ENCODE data around the gene RDH11. TPM values are rescaled to one million over a fixed set of nuclear protein-coding genes. Genes with fewer than 3 reads are reported as not detected.

Gene RDH11
- total RNA-seq, 1 donor from 2014 or later: 78.4 TPM

GRCh38 chr14:67666750-67667449 lies 28.7 kb downstream of the RDH11 start:
- Mint-ChIP-seq H3K9me3 (no peaks in the 10 kb centered on the region), H3K27me3 (ENCODE audit: low read depth) (no peaks in the 10 kb centered on the region), H3K4me1 (ENCODE audit: low read depth) (peaks cover 27% of the 10 kb centered on the region), H3K36me3 (ENCODE audit: low read depth) (peaks cover 19% of the 10 kb centered on the region), H3K4me3 (ENCODE audit: low read depth) (no peak overlapping the region), H3K27ac (peak overlapping the region; percentile 43)
- intact Hi-C loops (cut with micrococcal nuclease): loop anchor here (1.0 to 2.0 kb wide), 4 partner anchors 22 to 240 kb away; no protein-coding TSS in a partner anchor
- DNase-seq (ENCODE audit: low spot score): no peak

DNA sequence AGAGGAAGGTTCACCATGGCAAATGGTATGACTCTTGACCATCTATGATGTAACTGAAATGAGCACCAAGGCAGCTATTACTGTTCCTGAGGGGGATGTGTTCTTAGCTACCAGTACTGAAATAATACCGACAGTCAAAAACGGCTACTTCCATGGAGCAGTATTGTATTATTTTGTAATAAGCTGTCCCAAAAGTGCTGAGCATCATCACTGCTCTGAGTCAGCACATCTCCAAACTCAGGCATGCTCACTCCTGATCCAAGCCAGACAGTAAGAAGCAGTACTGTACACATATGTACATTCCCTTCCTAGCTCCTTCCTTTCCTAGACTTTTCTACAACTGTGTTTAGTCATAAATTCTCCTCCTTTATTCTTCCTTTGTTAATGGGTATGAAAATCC lies 29.7 kb downstream of the RDH11 start:
- H3K9me3 Mint-ChIP-seq: no peaks in the 10 kb centered on the region
- intact Hi-C loops (cut with micrococcal nuclease): loop anchor here (2.0 kb wide), 3 partner anchors 21 to 239 kb away; no protein-coding TSS in a partner anchor
- H3K36me3 Mint-ChIP-seq (ENCODE audit: low read depth): peaks cover 20% of the 10 kb centered on the region
- no peak for DNase-seq (ENCODE audit: low spot score)
- H3K27ac Mint-ChIP-seq: no peak overlapping the region
- peaks cover 27% of the 10 kb centered on the region for H3K4me1 Mint-ChIP-seq (ENCODE audit: low read depth)
- no peak overlapping the region for H3K4me3 Mint-ChIP-seq (ENCODE audit: low read depth)
- no peaks in the 10 kb centered on the region for H3K27me3 Mint-ChIP-seq (ENCODE audit: low read depth)

- no peaks in the 10 kb centered on the region for H3K27me3 Mint-ChIP-seq (ENCODE audit: low read depth)
- H3K4me1 Mint-ChIP-seq (ENCODE audit: low read depth): peaks cover 25% of the 10 kb centered on the region
- H3K4me3 Mint-ChIP-seq (ENCODE audit: low read depth): no peak overlapping the region
- intact Hi-C loops (cut with micrococcal nuclease): no loop called here
- peaks cover 36% of the 10 kb centered on the region for H3K36me3 Mint-ChIP-seq (ENCODE audit: low read depth)
- H3K9me3 Mint-ChIP-seq: no peaks in the 10 kb centered on the region
- DNase-seq (ENCODE audit: low spot score): no peak
- H3K27ac Mint-ChIP-seq: no peak overlapping the region
Measured at GRCh38 chr14:67663633-67664032, 31.9 kb downstream of the RDH11 start.

DNA sequence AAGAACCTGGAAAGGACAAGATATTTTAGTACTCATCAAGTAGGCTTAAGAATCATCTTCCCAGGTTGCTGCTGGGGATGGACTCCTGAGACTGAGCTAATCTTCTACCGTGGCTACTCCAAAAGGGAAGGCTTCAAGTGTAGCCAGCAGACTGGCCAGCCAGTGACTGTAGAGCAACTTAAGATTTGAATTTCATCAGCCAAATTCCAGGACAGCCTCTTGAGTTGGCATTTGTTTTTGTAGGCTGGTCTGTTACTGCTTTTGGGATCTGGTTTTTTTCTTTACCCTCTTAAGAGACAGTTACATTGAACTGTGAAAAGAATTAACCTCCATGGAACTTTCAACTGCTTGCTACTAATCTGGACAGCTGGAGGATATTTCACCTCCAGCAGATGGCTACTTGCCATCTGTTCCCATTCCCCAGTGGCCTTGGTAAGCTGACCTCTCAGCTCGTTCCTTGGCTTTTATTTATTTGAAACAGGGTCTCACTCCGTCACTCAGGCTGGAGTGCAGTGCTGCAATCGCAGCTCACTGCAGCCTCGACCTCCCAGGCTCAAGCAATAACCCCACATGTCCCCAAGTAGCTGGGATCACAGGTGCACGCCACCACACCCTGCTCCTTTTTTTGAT lies 41.8 kb downstream of the RDH11 start:
- H3K27ac Mint-ChIP-seq: no peak overlapping the region
- H3K4me1 Mint-ChIP-seq (ENCODE audit: low read depth): peaks cover 7% of the 10 kb centered on the region
- intact Hi-C loops (cut with micrococcal nuclease): no loop called here
- DNase-seq (ENCODE audit: low spot score): no peak
- no peaks in the 10 kb centered on the region for H3K27me3 Mint-ChIP-seq (ENCODE audit: low read depth)
- H3K36me3 Mint-ChIP-seq (ENCODE audit: low read depth): peaks cover 60% of the 10 kb centered on the region
- no peak overlapping the region for H3K4me3 Mint-ChIP-seq (ENCODE audit: low read depth)
- H3K9me3 Mint-ChIP-seq: no peaks in the 10 kb centered on the region

DNA sequence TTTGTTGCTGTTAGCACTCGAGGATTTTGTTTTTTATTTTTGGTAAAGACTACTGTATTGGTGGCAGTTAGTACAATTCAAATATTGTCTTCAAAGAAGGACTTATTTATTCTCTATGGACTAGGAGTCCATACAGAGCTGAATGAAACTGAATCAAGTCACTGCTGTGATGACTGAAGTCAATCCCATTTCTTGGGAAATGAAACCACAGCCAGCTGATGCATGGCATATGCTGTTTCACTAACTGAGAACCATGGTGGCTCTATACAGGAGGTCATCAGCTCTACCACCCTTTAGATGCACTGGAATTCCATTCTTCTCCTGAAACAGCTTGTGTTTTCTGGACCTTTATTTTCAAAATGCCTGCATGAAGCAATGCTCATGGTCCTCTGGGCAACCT lies 43.4 kb downstream of the RDH11 start:
- H3K27me3 Mint-ChIP-seq (ENCODE audit: low read depth): no peaks in the 10 kb centered on the region
- H3K9me3 Mint-ChIP-seq: no peaks in the 10 kb centered on the region
- no peak for DNase-seq (ENCODE audit: low spot score)
- intact Hi-C loops (cut with micrococcal nuclease): no loop called here
- H3K4me3 Mint-ChIP-seq (ENCODE audit: low read depth): no peak overlapping the region
- H3K36me3 Mint-ChIP-seq (ENCODE audit: low read depth): peaks cover 63% of the 10 kb centered on the region
- peaks cover 6% of the 10 kb centered on the region for H3K4me1 Mint-ChIP-seq (ENCODE audit: low read depth)
- no peak overlapping the region for H3K27ac Mint-ChIP-seq

GRCh38 chr14:67650694-67651093 lies 44.9 kb downstream of the RDH11 start:
- no peak overlapping the region for H3K27ac Mint-ChIP-seq
- peaks cover 67% of the 10 kb centered on the region for H3K36me3 Mint-ChIP-seq (ENCODE audit: low read depth)
- intact Hi-C loops (cut with micrococcal nuclease): no loop called here
- H3K27me3 Mint-ChIP-seq (ENCODE audit: low read depth): no peaks in the 10 kb centered on the region
- H3K4me3 Mint-ChIP-seq (ENCODE audit: low read depth): no peak overlapping the region
- no peak for DNase-seq (ENCODE audit: low spot score)
- H3K4me1 Mint-ChIP-seq (ENCODE audit: low read depth): peaks cover 7% of the 10 kb centered on the region
- H3K9me3 Mint-ChIP-seq: no peaks in the 10 kb centered on the region

DNA sequence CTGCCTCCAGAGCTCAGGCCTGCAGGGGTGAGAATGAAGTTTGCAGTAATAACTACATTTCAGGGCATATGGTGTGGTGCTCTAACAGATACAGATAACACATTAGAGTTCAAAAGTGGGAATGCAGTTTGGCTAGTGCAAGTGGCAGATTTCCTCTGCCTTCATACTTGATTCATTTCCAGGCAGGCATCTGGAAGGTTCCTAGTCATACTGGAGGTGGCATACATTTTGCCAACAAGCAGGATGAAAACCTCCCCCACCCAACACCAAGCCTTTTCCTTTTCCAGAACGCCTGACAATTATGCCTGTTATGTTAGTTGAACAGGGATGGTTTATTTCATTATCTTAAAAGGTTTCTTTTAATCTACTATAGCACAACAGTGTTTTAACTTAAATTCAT lies 45.4 kb downstream of the RDH11 start:
- Mint-ChIP-seq H3K4me3 (ENCODE audit: low read depth) (no peak overlapping the region), H3K4me1 (ENCODE audit: low read depth) (peaks cover 9% of the 10 kb centered on the region), H3K27me3 (ENCODE audit: low read depth) (no peaks in the 10 kb centered on the region), H3K36me3 (ENCODE audit: low read depth) (peaks cover 73% of the 10 kb centered on the region), H3K27ac (no peak overlapping the region), H3K9me3 (no peaks in the 10 kb centered on the region)
- intact Hi-C loops (cut with micrococcal nuclease): no loop called here
- DNase-seq (ENCODE audit: low spot score): no peak

GRCh38 chr14:67646131-67646530 lies 49.4 kb downstream of the RDH11 start:
- no peak for DNase-seq (ENCODE audit: low spot score)
- no peak overlapping the region for H3K27ac Mint-ChIP-seq
- H3K4me1 Mint-ChIP-seq (ENCODE audit: low read depth): peaks cover 36% of the 10 kb centered on the region
- H3K9me3 Mint-ChIP-seq: no peaks in the 10 kb centered on the region
- H3K27me3 Mint-ChIP-seq (ENCODE audit: low read depth): no peaks in the 10 kb centered on the region
- intact Hi-C loops (cut with micrococcal nuclease): no loop called here
- H3K36me3 Mint-ChIP-seq (ENCODE audit: low read depth): peaks cover 69% of the 10 kb centered on the region
- no peak overlapping the region for H3K4me3 Mint-ChIP-seq (ENCODE audit: low read depth)

DNA sequence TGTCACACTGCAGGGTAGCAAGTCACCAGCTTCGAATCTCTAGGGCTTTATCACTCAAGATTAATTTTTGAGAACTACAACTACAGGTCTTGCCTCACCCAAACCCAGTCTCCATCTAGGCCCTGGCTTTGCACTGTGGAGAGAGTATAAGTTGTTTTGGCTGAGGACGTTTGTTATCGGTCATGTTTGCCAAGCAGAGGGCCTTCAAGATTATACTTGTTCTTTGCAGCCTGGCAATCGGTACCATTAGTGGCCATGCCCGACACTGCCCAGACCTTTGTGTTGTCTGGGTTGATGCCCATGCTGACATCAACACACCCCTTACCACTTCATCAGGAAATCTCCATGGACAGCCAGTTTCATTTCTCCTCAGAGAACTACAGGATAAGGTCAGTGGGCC lies 50.1 kb downstream of the RDH11 start:
- no peak overlapping the region for H3K27ac Mint-ChIP-seq
- H3K36me3 Mint-ChIP-seq (ENCODE audit: low read depth): peaks cover 64% of the 10 kb centered on the region
- DNase-seq (ENCODE audit: low spot score): no peak
- intact Hi-C loops (cut with micrococcal nuclease): loop anchor here (2.0 kb wide), 1 partner anchor 21 kb away; no protein-coding TSS in a partner anchor
- H3K4me3 Mint-ChIP-seq (ENCODE audit: low read depth): no peak overlapping the region
- no peaks in the 10 kb centered on the region for H3K27me3 Mint-ChIP-seq (ENCODE audit: low read depth)
- H3K4me1 Mint-ChIP-seq (ENCODE audit: low read depth): peaks cover 35% of the 10 kb centered on the region
- H3K9me3 Mint-ChIP-seq: no peaks in the 10 kb centered on the region

- no peaks in the 10 kb centered on the region for H3K9me3 Mint-ChIP-seq
Measured at GRCh38 chr14:67644428-67644827, 51.1 kb downstream of the RDH11 start.

DNA sequence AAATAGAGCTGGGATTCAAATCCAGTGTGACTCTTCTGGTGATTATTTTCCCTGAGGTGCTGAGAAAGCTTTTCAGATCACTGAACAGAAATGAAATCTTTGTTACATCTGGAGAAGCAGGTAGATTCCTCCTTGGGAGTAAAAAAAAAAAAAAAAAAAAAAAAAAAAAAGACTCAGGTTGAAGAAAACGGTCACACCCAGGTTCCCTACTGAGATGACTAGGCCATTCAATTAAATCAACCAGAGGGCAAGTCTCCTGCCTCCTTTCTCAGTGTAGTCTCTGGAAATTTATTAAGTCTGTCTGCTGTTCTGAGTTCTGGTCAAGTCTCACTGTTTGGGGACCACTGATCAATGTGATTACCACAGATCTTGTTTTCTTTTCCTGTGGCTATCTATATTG lies 51.9 kb downstream of the RDH11 start:
- Mint-ChIP-seq H3K4me3 (ENCODE audit: low read depth) (peak overlapping the region; percentile 61), H3K36me3 (ENCODE audit: low read depth) (peaks cover 53% of the 10 kb centered on the region), H3K27ac (peak overlapping the region; percentile 55), H3K4me1 (ENCODE audit: low read depth) (peaks cover 35% of the 10 kb centered on the region), H3K27me3 (ENCODE audit: low read depth) (no peaks in the 10 kb centered on the region), H3K9me3 (no peaks in the 10 kb centered on the region)
- DNase-seq (ENCODE audit: low spot score): no peak
- intact Hi-C loops (cut with micrococcal nuclease): loop anchor here (2.0 kb wide), 2 partner anchors 23 to 25 kb away; partner anchors contain the start of gene ARG2

More at GRCh38 chr14:67644428-67644827, 51.1 kb downstream of the RDH11 start:
- no peaks in the 10 kb centered on the region for H3K27me3 Mint-ChIP-seq (ENCODE audit: low read depth)
- intact Hi-C loops (cut with micrococcal nuclease): loop anchor here (2.0 kb wide), 1 partner anchor 22 kb away; no protein-coding TSS in a partner anchor
- H3K27ac Mint-ChIP-seq: no peak overlapping the region
- H3K4me3 Mint-ChIP-seq (ENCODE audit: low read depth): no peak overlapping the region
- peaks cover 59% of the 10 kb centered on the region for H3K36me3 Mint-ChIP-seq (ENCODE audit: low read depth)
- H3K4me1 Mint-ChIP-seq (ENCODE audit: low read depth): peaks cover 35% of the 10 kb centered on the region
- no peak for DNase-seq (ENCODE audit: low spot score)

GRCh38 chr14:67641902-67642749 lies 53.4 kb downstream of the RDH11 start:
- H3K27me3 Mint-ChIP-seq (ENCODE audit: low read depth): no peaks in the 10 kb centered on the region

More at GRCh38 chr14:67641902-67642749, 53.4 kb downstream of the RDH11 start:
- DNase-seq (ENCODE audit: low spot score): peak; percentile 17
- Mint-ChIP-seq H3K4me3 (ENCODE audit: low read depth) (peak overlapping the region; percentile 70), H3K4me1 (ENCODE audit: low read depth) (peaks cover 32% of the 10 kb centered on the region), H3K27ac (peak overlapping the region; percentile 94), H3K9me3 (no peaks in the 10 kb centered on the region), H3K36me3 (ENCODE audit: low read depth) (peaks cover 40% of the 10 kb centered on the region)
- intact Hi-C loops (cut with micrococcal nuclease): loop anchor here (1.0 to 2.0 kb wide), 2 partner anchors 23 to 38 kb away; partner anchors contain the start of gene ARG2
